Endothelial cell (in vitro differentiated cells): ENCODE measurements around the gene TEKT5. TPM values are rescaled to one million over a fixed set of nuclear protein-coding genes. Genes with fewer than 3 reads are reported as not detected.

Experiments
- DNase-seq: peaks from one replicate; pipeline ENCODE4 v3.0.0; 2021; ENCODE audit warnings: low spot score
- H3K27ac Mint-ChIP-seq: one replicate; pipeline ENCODE4 v1.8.0; 2021; ENCODE audit warnings: mixed read lengths, inconsistent platforms; ENCODE audit not compliant: unreplicated experiment
- H3K27me3 Mint-ChIP-seq: one replicate; pipeline ENCODE4 v1.8.0; 2021; ENCODE audit warnings: mild to moderate bottlenecking, moderate library complexity, mixed read lengths, inconsistent platforms; ENCODE audit not compliant: unreplicated experiment
- H3K36me3 Mint-ChIP-seq: one replicate; pipeline ENCODE4 v1.8.0; 2021; ENCODE audit warnings: mild to moderate bottlenecking, low read depth, mixed read lengths, inconsistent platforms; ENCODE audit not compliant: unreplicated experiment
- H3K4me1 Mint-ChIP-seq: one replicate; pipeline ENCODE4 v1.8.0; 2021; ENCODE audit warnings: mild to moderate bottlenecking, mixed read lengths, inconsistent platforms; ENCODE audit not compliant: unreplicated experiment
- H3K4me3 Mint-ChIP-seq: one replicate; pipeline ENCODE4 v1.8.0; 2021; ENCODE audit warnings: mild to moderate bottlenecking, mixed read lengths, inconsistent platforms; ENCODE audit not compliant: unreplicated experiment
- H3K9me3 Mint-ChIP-seq: one replicate; pipeline ENCODE4 v1.8.0; 2021; ENCODE audit warnings: mixed read lengths, inconsistent platforms; ENCODE audit not compliant: unreplicated experiment
- CTCF ChIP-seq: fragments of 200-600 bp; sonication (generic); IDR thresholded peaks from one replicate; pipeline ENCODE4 v1.5.0; 2021; ENCODE audit warnings: antibody characterized with exemption; ENCODE audit not compliant: unreplicated experiment
- total RNA-seq: library from RNA; stranded (reverse); fragmentation: NEBNext Ultra II Directional; extraction: Animal tissue kit (Norgen Biotek cat#: 25700); gene quantifications from one replicate; pipeline ENCODE4 v1.2.1, GENCODE V29; 2021; ENCODE audit not compliant: unreplicated experiment

TEKT5 gene
- total RNA-seq, 1 donor from 2014 or later: 0.64 TPM

GRCh38 chr16:10608687-10609401 is 85.9 kb downstream of the TEKT5 start:
- Mint-ChIP-seq H3K27me3 (peaks cover 4% of the 10 kb centered on the region), H3K4me1 (peaks cover 8% of the 10 kb centered on the region), H3K9me3 (no peaks in the 10 kb centered on the region), H3K4me3 (no peak overlapping the region), H3K27ac (no peak overlapping the region), H3K36me3 (no peaks in the 10 kb centered on the region)
- DNase-seq: no peak
- no peak for TF ChIP-seq CTCF

- H3K4me1 Mint-ChIP-seq: peaks cover 8% of the 10 kb centered on the region
- no peaks in the 10 kb centered on the region for H3K36me3 Mint-ChIP-seq
- no peak for DNase-seq
- peaks cover 6% of the 10 kb centered on the region for H3K27me3 Mint-ChIP-seq
- no peak overlapping the region for H3K4me3 Mint-ChIP-seq
- TF ChIP-seq CTCF: no peak
- no peaks in the 10 kb centered on the region for H3K9me3 Mint-ChIP-seq
- H3K27ac Mint-ChIP-seq: no peak overlapping the region
These were observed 87.6 kb downstream of the TEKT5 start for GRCh38 chr16:10607157-10607556.

GRCh38 chr16:10606607-10607006 is 88.1 kb downstream of the TEKT5 start:
- no peak for TF ChIP-seq CTCF
- Mint-ChIP-seq H3K27me3 (peaks cover 6% of the 10 kb centered on the region), H3K27ac (no peak overlapping the region), H3K9me3 (no peaks in the 10 kb centered on the region), H3K4me3 (no peak overlapping the region), H3K36me3 (no peaks in the 10 kb centered on the region), H3K4me1 (peaks cover 8% of the 10 kb centered on the region)
- no peak for DNase-seq

GRCh38 chr16:10605636-10606035 is 89.1 kb downstream of the TEKT5 start:
- no peak overlapping the region for H3K4me3 Mint-ChIP-seq

More at GRCh38 chr16:10605636-10606035, 89.1 kb downstream of the TEKT5 start:
- Mint-ChIP-seq H3K9me3 (no peaks in the 10 kb centered on the region), H3K36me3 (no peaks in the 10 kb centered on the region), H3K27ac (no peak overlapping the region), H3K27me3 (peaks cover 6% of the 10 kb centered on the region), H3K4me1 (peaks cover 8% of the 10 kb centered on the region)
- DNase-seq: no peak
- TF ChIP-seq CTCF: no peak
